Measurements from ENCODE around the gene ACTMAP. TPM values are rescaled to one million over a fixed set of nuclear protein-coding genes. Genes with fewer than 3 reads are reported as not detected.
A peak's percentile ranks its signal among the peaks of the same experiment; 100 is the strongest.

Gene ACTMAP
- total and polyA plus RNA-seq, 2 of the 13 experiments (the other 11 are each of a cell fraction or from before 2014, with no cell fraction given) = 2.2 to 7.9 TPM

DNA sequence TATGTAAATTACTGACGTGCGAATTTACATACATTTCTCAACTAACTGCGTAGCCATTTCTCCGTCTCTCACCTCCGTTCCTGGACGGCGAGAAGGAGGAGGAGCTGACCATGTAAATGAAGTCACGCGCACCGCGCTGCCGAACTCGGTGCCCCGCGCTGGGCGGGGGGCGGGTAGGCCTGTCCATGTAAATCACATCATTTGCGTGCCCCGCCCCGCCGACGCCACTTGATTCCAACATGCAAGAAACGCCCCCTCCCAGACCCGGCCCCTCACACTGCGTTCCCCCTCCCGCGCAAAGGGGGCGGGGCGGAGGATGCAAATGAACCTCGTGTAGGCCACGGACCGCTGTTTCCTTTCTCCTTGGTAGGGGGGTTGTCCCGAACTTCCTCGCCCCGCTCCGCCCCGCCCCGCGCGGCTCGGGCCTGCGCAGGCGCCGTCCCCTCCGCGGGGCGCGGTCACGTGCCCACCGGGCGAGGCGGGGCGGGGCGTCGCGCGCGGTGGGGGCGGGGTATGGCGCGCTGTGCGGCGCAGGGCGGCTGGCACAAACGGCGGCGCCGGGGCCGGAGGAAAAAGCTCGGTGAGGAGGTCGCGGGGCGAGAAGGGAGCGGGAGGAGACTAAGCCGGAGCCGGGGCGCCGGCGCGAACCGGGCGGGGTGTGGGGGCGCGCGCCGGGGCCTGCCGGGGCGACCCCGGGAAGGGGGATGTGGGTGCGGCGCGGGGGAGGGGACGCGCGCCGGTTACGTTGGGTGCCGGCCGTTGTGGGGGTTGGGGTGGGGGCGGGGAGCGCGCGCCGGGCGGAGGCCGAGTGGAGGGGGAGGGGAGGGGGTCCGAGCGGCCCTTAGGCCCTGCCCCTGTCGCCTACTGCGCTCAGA lies 48.6 kb upstream of the ACTMAP start, which contains the start of gene EGLN2 (continued):
- TF ChIP-seq, protein P1, sequence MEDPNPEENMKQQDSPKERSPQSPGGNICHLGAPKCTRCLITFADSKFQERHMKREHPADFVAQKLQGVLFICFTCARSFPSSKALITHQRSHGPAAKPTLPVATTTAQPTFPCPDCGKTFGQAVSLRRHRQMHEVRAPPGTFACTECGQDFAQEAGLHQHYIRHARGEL (CRISPR knock-in tag; IDR thresholded peaks at IDR 0.05) = no peak
- TF ChIP-seq ZNF224 (CRISPR knock-in tag; IDR thresholded peaks at IDR 0.05) (no peak), NFE2L1 (CRISPR knock-in tag; IDR thresholded peaks at IDR 0.05; ENCODE audit: borderline replicate concordance) (no peak), CCDC6 (CRISPR knock-in tag; IDR thresholded peaks at IDR 0.05) (no peak), MTA3 (CRISPR knock-in tag; IDR thresholded peaks at IDR 0.05) (no peak), ZNF605 (CRISPR knock-in tag; IDR thresholded peaks at IDR 0.05) (no peak), HOXA7 (CRISPR knock-in tag; IDR thresholded peaks at IDR 0.05) (no peak), JUN (CRISPR knock-in tag; IDR thresholded peaks at IDR 0.05) (no peak), SIX4 (CRISPR knock-in tag; IDR thresholded peaks at IDR 0.05) (no peak), PAWR (CRISPR knock-in tag; IDR thresholded peaks at IDR 0.05; ENCODE audit: borderline replicate concordance) (no peak), ZNF891 (CRISPR knock-in tag; IDR thresholded peaks at IDR 0.05) (no peak), SALL2 (CRISPR knock-in tag; IDR thresholded peaks at IDR 0.05) (no peak), RELA (CRISPR knock-in tag; IDR thresholded peaks at IDR 0.05) (no peak), TOE1 (CRISPR knock-in tag; IDR thresholded peaks at IDR 0.05) (no peak), NRL (CRISPR knock-in tag; IDR thresholded peaks at IDR 0.05; ENCODE audit: borderline replicate concordance) (no peak), GABPA (IDR thresholded peaks at IDR 0.05; ENCODE audit: low read depth, low read length) (no peak; the same call in 1 of the 2 replicates), GABPA (CRISPR knock-in tag; IDR thresholded peaks at IDR 0.05; ENCODE audit: low read depth) (peak; percentile 42; the same call in 1 of the 2 replicates), YEATS4 (CRISPR knock-in tag; IDR thresholded peaks at IDR 0.05; ENCODE audit: borderline replicate concordance) (no peak), FOSL1 (CRISPR knock-in tag; IDR thresholded peaks at IDR 0.05; ENCODE audit: borderline replicate concordance) (no peak), ZNF136 (CRISPR knock-in tag; IDR thresholded peaks at IDR 0.05; ENCODE audit: low read depth) (no peak)
- TF ChIP-seq, protein P2, sequence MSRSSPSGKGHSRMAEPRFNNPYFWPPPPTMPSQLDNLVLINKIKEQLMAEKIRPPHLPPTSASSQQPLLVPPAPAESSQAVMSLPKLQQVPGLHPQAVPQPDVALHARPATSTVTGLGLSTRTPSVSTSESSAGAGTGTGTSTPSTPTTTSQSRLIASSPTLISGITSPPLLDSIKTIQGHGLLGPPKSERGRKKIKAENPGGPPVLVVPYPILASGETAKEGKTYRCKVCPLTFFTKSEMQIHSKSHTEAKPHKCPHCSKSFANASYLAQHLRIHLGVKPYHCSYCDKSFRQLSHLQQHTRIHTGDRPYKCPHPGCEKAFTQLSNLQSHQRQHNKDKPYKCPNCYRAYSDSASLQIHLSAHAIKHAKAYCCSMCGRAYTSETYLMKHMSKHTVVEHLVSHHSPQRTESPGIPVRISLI (CRISPR knock-in tag; IDR thresholded peaks at IDR 0.05; ENCODE audit: borderline replicate concordance) = no peak
- TF ChIP-seq, protein P3, sequence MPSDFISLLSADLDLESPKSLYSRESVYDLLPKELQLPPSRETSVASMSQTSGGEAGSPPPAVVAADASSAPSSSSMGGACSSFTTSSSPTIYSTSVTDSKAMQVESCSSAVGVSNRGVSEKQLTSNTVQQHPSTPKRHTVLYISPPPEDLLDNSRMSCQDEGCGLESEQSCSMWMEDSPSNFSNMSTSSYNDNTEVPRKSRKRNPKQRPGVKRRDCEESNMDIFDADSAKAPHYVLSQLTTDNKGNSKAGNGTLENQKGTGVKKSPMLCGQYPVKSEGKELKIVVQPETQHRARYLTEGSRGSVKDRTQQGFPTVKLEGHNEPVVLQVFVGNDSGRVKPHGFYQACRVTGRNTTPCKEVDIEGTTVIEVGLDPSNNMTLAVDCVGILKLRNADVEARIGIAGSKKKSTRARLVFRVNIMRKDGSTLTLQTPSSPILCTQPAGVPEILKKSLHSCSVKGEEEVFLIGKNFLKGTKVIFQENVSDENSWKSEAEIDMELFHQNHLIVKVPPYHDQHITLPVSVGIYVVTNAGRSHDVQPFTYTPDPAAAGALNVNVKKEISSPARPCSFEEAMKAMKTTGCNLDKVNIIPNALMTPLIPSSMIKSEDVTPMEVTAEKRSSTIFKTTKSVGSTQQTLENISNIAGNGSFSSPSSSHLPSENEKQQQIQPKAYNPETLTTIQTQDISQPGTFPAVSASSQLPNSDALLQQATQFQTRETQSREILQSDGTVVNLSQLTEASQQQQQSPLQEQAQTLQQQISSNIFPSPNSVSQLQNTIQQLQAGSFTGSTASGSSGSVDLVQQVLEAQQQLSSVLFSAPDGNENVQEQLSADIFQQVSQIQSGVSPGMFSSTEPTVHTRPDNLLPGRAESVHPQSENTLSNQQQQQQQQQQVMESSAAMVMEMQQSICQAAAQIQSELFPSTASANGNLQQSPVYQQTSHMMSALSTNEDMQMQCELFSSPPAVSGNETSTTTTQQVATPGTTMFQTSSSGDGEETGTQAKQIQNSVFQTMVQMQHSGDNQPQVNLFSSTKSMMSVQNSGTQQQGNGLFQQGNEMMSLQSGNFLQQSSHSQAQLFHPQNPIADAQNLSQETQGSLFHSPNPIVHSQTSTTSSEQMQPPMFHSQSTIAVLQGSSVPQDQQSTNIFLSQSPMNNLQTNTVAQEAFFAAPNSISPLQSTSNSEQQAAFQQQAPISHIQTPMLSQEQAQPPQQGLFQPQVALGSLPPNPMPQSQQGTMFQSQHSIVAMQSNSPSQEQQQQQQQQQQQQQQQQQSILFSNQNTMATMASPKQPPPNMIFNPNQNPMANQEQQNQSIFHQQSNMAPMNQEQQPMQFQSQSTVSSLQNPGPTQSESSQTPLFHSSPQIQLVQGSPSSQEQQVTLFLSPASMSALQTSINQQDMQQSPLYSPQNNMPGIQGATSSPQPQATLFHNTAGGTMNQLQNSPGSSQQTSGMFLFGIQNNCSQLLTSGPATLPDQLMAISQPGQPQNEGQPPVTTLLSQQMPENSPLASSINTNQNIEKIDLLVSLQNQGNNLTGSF (CRISPR knock-in tag; IDR thresholded peaks at IDR 0.05) = no peak
- TF ChIP-seq, protein P4, sequence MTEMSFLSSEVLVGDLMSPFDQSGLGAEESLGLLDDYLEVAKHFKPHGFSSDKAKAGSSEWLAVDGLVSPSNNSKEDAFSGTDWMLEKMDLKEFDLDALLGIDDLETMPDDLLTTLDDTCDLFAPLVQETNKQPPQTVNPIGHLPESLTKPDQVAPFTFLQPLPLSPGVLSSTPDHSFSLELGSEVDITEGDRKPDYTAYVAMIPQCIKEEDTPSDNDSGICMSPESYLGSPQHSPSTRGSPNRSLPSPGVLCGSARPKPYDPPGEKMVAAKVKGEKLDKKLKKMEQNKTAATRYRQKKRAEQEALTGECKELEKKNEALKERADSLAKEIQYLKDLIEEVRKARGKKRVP (CRISPR knock-in tag; IDR thresholded peaks at IDR 0.05) = peak in 1 of 2 experiments; percentile 32; a peak in 1 of 4 replicates
